GM12872 (cell line): ENCODE measurements around the gene UPK1B.

Experiments
- TF ChIP-seq, protein P1 (sequence below): IDR thresholded peaks from 3 replicates; pipeline ENCODE4 v1.5.1; 2011; ENCODE audit warnings: low read depth, mild to moderate bottlenecking, low read length, moderate library complexity; ENCODE audit not compliant: insufficient read depth

UPK1B gene

DNA sequence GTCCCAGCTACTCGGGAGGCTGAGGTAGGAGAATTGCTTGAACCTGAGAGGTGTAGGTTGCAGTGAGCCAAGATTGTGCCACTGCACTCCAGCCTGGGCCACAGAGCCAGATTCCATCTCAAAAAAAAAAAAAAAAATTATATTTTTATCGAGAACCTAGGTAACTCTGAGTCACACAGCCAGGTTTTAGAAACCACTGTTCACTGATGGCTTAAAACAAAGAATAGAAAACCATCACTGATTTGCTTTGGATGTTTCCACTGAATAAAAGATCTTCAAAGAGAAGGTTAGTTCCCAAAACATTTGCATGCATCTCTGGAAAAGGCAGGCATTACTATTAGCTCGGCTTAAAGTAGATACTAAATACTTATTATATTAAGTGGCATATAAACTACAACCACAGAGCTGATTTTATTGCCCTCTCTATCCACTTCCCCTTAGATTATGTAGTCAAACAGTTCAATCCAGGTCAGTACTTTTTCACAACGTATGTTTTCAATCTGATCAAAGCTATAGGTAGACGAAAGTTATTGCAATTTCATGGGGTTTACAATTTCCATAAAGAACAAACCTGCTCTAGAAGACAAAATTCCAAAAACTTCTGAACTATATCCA, 65.9 kb downstream of the UPK1B start:
- TF ChIP-seq, protein P1, sequence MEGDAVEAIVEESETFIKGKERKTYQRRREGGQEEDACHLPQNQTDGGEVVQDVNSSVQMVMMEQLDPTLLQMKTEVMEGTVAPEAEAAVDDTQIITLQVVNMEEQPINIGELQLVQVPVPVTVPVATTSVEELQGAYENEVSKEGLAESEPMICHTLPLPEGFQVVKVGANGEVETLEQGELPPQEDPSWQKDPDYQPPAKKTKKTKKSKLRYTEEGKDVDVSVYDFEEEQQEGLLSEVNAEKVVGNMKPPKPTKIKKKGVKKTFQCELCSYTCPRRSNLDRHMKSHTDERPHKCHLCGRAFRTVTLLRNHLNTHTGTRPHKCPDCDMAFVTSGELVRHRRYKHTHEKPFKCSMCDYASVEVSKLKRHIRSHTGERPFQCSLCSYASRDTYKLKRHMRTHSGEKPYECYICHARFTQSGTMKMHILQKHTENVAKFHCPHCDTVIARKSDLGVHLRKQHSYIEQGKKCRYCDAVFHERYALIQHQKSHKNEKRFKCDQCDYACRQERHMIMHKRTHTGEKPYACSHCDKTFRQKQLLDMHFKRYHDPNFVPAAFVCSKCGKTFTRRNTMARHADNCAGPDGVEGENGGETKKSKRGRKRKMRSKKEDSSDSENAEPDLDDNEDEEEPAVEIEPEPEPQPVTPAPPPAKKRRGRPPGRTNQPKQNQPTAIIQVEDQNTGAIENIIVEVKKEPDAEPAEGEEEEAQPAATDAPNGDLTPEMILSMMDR, result no peak

DNA sequence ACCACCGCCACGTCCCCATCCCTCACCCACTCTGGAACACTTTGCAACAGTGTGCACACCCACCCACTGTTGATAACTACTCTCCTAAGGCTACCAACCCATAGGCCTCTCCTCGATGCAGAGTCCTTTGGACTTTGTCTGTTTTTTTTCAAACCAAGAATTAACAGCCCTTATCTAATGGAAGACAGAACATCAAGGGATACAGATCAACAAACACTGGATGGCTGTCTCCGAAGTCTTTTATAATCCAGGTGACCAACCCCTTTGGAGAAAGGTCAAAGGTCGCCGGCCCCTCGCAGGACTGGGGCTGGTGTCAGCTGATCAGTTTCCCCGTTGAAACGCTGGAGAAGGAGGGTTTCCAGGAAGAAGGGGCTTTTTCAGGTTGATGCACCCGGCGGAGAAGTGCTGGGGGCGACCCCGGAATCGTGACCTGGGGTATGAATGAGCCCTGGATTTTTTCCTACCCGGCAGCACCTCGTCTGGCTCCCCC, 66.7 kb downstream of the UPK1B start:
- TF ChIP-seq, protein P1, result no peak

DNA sequence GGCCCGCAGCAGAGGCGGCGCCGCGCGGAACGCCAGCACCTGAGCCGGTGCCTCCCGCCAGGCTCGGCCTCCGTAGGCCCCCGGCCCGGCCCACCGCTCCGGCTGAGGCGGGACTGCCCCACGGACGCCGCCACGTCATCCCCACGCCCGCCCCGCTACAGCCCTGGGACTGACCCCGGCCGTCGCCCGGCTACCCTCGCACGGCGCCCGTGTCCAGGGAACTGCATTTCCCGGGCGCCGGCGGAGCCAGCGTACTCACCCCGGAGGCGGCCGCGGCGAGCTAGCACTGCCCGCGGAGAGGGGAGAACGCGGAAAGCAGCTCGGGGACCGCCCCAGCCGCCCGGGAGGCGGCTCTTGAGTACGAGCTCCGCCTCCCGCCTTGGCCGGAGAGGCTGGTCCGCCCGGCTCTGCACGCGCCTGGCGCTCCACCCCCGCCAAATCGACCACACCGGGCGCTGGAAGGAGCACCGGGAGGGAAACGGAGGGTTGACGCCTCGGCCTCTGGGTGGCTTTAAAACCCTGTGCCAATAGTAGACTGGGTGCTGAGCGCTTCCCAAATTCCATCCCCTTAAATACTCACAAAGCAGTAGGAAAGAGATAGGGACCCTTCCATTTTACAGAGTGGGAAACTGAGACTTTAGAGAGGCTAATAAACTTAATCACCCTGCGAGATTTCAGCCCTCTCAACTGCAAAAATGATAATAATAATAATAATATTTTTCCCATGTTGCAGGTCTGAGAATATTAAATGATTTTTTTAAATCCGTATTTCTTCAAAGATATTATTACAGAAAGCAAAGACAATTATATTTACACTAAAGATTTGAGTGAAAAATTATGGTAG, 67.4 kb downstream of the UPK1B start, which contains the start of gene B4GALT4:
B4GALT4 (minus strand) TSS at position 288 of the 844 bp plus-strand sequence. CDS start 10,779 bp downstream, outside the sequence.
- TF ChIP-seq, protein P1, result no peak

DNA sequence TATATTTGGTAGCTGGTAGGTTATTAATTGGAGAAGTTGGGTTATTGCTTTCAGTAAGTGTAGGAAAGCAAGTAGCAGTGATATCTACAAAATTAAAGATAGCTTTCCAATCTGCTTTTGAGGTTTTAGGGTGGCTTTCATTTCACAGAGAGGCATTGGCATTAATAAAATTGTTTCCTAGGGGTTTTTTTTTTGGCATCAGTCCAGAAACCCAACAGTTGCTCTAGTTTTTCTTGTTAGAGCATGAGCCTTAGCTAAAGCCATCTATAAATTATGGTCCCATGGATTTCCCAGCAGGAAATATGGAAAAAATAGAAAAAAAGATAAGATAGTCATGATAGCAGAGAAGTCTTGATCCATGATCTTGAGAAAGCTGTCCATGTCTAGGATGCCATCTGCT, 70.3 kb downstream of the UPK1B start:
- TF ChIP-seq, protein P1, result no peak

DNA sequence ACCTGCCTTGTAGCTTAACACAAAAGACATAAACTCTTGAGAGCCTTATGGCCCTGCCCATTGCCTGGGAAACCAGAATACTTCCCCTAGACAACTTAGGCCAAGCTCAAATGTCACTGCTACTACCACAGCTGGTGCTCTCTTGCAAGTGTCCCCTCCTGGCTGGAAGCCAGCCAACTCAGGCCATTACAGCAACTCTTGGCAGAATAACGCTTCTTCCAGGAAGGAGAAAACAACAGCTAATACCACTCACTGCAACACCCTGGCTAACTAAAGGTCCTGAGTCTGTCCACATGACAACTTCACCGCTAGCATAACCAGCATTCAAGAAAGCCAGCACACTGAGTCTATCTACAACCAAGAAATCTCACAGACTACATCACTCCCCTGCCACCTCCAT, 72.4 kb downstream of the UPK1B start:
- TF ChIP-seq, protein P1, result no peak
